ENCODE data around the gene TXNL1.

- no peak for TF ChIP-seq GLIS3 (CRISPR knock-in tag; IDR thresholded peaks at IDR 0.05)
- TF ChIP-seq, protein P1, sequence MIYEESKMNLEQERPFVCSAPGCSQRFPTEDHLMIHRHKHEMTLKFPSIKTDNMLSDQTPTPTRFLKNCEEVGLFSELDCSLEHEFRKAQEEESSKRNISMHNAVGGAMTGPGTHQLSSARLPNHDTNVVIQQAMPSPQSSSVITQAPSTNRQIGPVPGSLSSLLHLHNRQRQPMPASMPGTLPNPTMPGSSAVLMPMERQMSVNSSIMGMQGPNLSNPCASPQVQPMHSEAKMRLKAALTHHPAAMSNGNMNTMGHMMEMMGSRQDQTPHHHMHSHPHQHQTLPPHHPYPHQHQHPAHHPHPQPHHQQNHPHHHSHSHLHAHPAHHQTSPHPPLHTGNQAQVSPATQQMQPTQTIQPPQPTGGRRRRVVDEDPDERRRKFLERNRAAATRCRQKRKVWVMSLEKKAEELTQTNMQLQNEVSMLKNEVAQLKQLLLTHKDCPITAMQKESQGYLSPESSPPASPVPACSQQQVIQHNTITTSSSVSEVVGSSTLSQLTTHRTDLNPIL (CRISPR knock-in tag; IDR thresholded peaks at IDR 0.05; ENCODE audit: low read depth) = no peak
- TF ChIP-seq OSR1 (CRISPR knock-in tag; IDR thresholded peaks at IDR 0.05) = no peak
- no peak for TF ChIP-seq ZFP30 (CRISPR knock-in tag; IDR thresholded peaks at IDR 0.05)
- TF ChIP-seq ARNTL (CRISPR knock-in tag; IDR thresholded peaks at IDR 0.05; ENCODE audit: borderline replicate concordance, low read depth) = no peak
- TF ChIP-seq SNAI2 (CRISPR knock-in tag; IDR thresholded peaks at IDR 0.05) = no peak
- TF ChIP-seq TOX (CRISPR knock-in tag; IDR thresholded peaks at IDR 0.05; ENCODE audit: borderline replicate concordance) = no peak
- TF ChIP-seq CSDC2 (CRISPR knock-in tag; IDR thresholded peaks at IDR 0.05) = no peak
- no peak for TF ChIP-seq TCF4 (CRISPR knock-in tag; IDR thresholded peaks at IDR 0.05; ENCODE audit: borderline replicate concordance)
- TF ChIP-seq ZC3H10 (CRISPR knock-in tag; IDR thresholded peaks at IDR 0.05) = no peak
- TF ChIP-seq, protein P2, sequence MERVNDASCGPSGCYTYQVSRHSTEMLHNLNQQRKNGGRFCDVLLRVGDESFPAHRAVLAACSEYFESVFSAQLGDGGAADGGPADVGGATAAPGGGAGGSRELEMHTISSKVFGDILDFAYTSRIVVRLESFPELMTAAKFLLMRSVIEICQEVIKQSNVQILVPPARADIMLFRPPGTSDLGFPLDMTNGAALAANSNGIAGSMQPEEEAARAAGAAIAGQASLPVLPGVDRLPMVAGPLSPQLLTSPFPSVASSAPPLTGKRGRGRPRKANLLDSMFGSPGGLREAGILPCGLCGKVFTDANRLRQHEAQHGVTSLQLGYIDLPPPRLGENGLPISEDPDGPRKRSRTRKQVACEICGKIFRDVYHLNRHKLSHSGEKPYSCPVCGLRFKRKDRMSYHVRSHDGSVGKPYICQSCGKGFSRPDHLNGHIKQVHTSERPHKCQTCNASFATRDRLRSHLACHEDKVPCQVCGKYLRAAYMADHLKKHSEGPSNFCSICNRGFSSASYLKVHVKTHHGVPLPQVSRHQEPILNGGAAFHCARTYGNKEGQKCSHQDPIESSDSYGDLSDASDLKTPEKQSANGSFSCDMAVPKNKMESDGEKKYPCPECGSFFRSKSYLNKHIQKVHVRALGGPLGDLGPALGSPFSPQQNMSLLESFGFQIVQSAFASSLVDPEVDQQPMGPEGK (CRISPR knock-in tag; IDR thresholded peaks at IDR 0.05; ENCODE audit: borderline replicate concordance) = no peak
- TF ChIP-seq ISL1 (CRISPR knock-in tag; IDR thresholded peaks at IDR 0.05) = no peak
Observed at GRCh38 chr18:56660655-56661054, 22.3 kb upstream of the TXNL1 start.

Measured in SK-N-SH treated with all-trans-retinoic acid at 6 μM for 48 hours (cell line).